SK-N-SH treated with all-trans-retinoic acid at 6 μM for 48 hours (cell line): Measurements from ENCODE around the gene CMIP.

Source experiments
- ISL1 ChIP-seq: fragments of 250-450 bp; sonication (Bioruptor Pico); IDR thresholded peaks from 2 replicates; pipeline ENCODE4 v2.1.2; 2022; ENCODE audit warnings: mild to moderate bottlenecking, moderate library complexity
- POU6F1 ChIP-seq: fragments of 250-450 bp; sonication (Bioruptor Pico); IDR thresholded peaks from 2 replicates; pipeline ENCODE4 v1.8.0; 2021; ENCODE audit warnings: low read depth, mild to moderate bottlenecking, moderate library complexity, borderline replicate concordance
- ZFP3 ChIP-seq: fragments of 250-450 bp; sonication (Bioruptor Pico); IDR thresholded peaks from 2 replicates; pipeline ENCODE4 v1.5.0; 2020; ENCODE audit warnings: mild to moderate bottlenecking, moderate library complexity
- ZFP30 ChIP-seq: fragments of 450-650 bp; formaldehyde crosslinking; IDR thresholded peaks from 2 replicates; pipeline ENCODE4 v1.5.0; 2022; ENCODE audit warnings: mild to moderate bottlenecking, moderate library complexity

- TF ChIP-seq POU6F1 (CRISPR knock-in tag) (no peak), ISL1 (no peak), ZFP3 (CRISPR knock-in tag) (no peak), ZFP30 (CRISPR knock-in tag) (no peak)
These were observed 288.1 kb downstream of the CMIP start for GRCh38 chr16:81732699-81733098.
